Mucosa of rectum (tissue), 2 donors: ENCODE data around the gene KRCC1.
"Not testable (repeated sequence)": the region's sequence is repeated elsewhere in the genome, so short reads cannot be mapped to it uniquely, and the experiment has no call there.

Experiments
- H3K27ac ChIP-seq, 2 donors: one replicate each; pipeline ENCODE4 v1.7.0; 2013; ENCODE audit warnings: inconsistent platforms in 2 of 2, low read depth in 2 of 2, low read length in 2 of 2
- H3K27me3 ChIP-seq, 2 donors: one replicate each; pipeline ENCODE4 v1.7.0; 2013; ENCODE audit warnings: low read length in 2 of 2; ENCODE audit not compliant: control insufficient read depth in 2 of 2, insufficient read depth in 2 of 2
- H3K36me3 ChIP-seq, 2 donors: one replicate each; pipeline ENCODE4 v1.7.0; 2013; ENCODE audit warnings: low read length in 2 of 2; ENCODE audit not compliant: control insufficient read depth in 2 of 2, insufficient read depth in 2 of 2
- H3K4me1 ChIP-seq, 2 donors: one replicate each; pipeline ENCODE4 v1.7.0; 2013; ENCODE audit warnings: low read length in 2 of 2, mild to moderate bottlenecking in 1 of 2; ENCODE audit not compliant: control insufficient read depth in 2 of 2, insufficient read depth in 2 of 2
- H3K4me3 ChIP-seq, 2 donors: one replicate each; pipeline ENCODE4 v1.7.0; 2013; ENCODE audit warnings: low read length in 2 of 2
- H3K9ac ChIP-seq, 2 donors: one replicate each; pipeline ENCODE4 v1.7.0; 2013; ENCODE audit warnings: low read length in 2 of 2, low read depth in 1 of 2, mild to moderate bottlenecking in 1 of 2
- H3K9me3 ChIP-seq, 2 donors: one replicate each; pipeline ENCODE4 v1.7.0; 2013; ENCODE audit warnings: low read length in 2 of 2; ENCODE audit not compliant: control insufficient read depth in 2 of 2
- donor health status: healthy.
- donor health status: Normal muscosa, but diverticular disease.

Gene KRCC1

GRCh38 chr2:87985902-87986301 is 69.7 kb downstream of the KRCC1 start:
- not testable (repeated sequence) for H3K27me3 ChIP-seq, H3K36me3 ChIP-seq, H3K4me3 ChIP-seq, H3K4me1 ChIP-seq, H3K9ac ChIP-seq, H3K9me3 ChIP-seq, H3K27ac ChIP-seq

- not testable (repeated sequence) for H3K27me3 ChIP-seq, H3K36me3 ChIP-seq, H3K4me1 ChIP-seq
These were observed 74.4 kb downstream of the KRCC1 start for GRCh38 chr2:87981182-87981581.

More at GRCh38 chr2:87981182-87981581, 74.4 kb downstream of the KRCC1 start:
- not testable (repeated sequence) for H3K9ac ChIP-seq, H3K27ac ChIP-seq, H3K4me3 ChIP-seq, H3K9me3 ChIP-seq
